Spleen (tissue), 7 donors: ENCODE measurements around the gene NOL9.

Experiments used
- CTCF ChIP-seq, 11 experiments: fragments of 200-600 bp in 7 of 11; fragments of 450-650 bp in 4 of 11; sonication (generic) in 4 of 11; IDR thresholded peaks in 8 of 11; conservative IDR thresholded peaks in 3 of 11; 1 replicate in 7 of 11; 2 replicates in 4 of 11; pipeline versions ENCODE4 v1.4.0 to v1.8.0; 2016 to 2021; ENCODE audit warnings: antibody characterized with exemption in 11 of 11, inconsistent platforms in 4 of 11, mild to moderate bottlenecking in 1 of 11
- POLR2AphosphoS5 ChIP-seq, 3 donors: sonication (generic); formaldehyde crosslinking; IDR thresholded peaks; one replicate each; pipeline ENCODE4 v1.5.1; 2017; ENCODE audit warnings: antibody characterized with exemption in 3 of 3
- donor health status: DM: no; HTN: no; CAD: no; lungs with moderate emphysema.
- donor health status: DM: no; HTN: no; CAD: no.
- donor health status: DM: no; HTN: no; CAD: no.

- TF ChIP-seq POLR2AphosphoS5 (IDR thresholded peaks at IDR 0.05) (peak in 1 of 3 donors; percentile 43), CTCF (IDR thresholded peaks at IDR 0.05 in 8 of 11, conservative IDR thresholded peaks at IDR 0.05 in 3 of 11) (no peak)
These were observed 69.5 kb downstream of the NOL9 start for GRCh38 chr1:6484826-6485167.
